G401.6 (cell line): Measurements from ENCODE around the gene LTB4R2.
A peak's percentile ranks its signal among the peaks of the same experiment; 100 is the strongest.

Source experiments
- FAIRE-seq: peaks from 2 replicates; lab custom pipeline; 2012; peaks lifted over from hg19 to GRCh38; lab: Jason Lieb, UNC

LTB4R2 gene

DNA sequence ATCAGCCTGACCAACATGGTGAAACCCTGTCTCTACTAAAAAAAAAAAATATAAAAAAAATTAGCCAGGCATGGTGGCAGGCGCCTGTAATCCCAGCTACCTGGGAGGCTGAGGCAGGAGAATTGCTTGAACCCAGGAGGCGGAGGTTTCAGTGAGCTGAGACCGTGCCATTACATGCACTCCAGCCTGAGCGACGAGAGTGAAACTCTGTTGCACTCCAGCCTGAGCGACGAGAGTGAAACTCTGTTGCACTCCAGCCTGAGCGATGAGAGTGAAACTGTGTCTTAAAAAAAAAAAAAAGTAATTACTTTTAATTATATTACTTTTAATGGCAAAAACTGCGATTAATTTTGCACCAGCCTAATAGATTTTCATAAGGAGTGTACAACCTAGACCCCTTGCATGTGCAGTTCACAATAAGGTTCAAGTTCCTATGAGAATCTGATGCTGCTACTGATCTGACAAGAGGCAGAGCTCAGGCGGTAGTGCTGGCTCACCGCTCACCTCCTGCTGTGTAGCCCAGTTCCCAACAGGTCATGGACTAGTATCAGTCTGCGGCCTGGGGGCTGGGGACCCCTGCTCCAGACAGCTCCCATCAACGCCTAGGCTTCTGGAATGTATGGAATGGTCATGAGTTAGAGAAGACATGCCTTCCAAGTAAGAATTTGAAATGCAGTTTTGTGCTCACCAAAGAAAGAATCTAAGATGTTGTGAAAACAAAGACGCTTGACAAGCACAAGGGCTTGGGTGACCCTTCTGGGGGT, 11.5 kb downstream of the LTB4R2 start:
- no peak for FAIRE-seq

DNA sequence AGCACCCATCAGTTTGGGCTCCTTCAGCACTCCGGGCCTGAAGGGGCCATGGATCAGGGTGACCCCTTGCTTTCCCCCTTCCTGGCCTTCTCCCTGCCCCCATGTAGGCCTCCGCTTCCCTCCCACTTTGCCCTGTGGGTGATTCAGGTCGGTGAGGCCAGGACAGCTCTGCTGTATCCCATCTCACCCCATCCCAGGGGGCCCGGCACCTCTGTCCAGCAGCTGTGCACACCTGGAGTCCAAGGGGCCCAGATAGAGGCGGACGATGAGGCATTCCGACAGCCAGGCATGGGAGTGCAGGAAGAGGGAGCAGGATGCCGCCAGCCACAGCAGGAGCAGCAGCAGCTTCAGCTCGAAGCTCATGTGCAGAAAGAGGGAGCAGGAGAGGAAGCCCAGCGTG, 12.7 kb downstream of the LTB4R2 start:
- FAIRE-seq, result no peak

DNA sequence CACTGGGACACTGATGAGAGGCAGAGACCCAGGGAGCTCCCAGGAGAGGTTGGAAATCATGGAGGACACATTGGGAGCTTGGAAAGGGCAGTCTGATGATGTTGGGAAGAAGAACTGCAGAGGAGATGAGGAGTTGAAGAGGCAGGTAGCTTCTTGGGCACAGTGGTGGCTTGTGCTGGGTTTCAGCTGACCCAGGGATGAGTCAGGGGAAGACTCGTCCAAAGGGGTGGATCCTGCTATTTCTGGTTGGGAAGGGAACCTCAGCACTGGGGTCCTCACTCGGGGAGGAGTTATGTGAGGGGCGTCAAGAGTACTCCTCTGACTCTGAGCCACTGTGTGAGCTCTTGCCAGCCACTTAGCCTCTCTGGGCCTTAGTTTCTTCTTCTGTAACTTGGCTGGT, 13.4 kb downstream of the LTB4R2 start:
- FAIRE-seq, result no peak

DNA sequence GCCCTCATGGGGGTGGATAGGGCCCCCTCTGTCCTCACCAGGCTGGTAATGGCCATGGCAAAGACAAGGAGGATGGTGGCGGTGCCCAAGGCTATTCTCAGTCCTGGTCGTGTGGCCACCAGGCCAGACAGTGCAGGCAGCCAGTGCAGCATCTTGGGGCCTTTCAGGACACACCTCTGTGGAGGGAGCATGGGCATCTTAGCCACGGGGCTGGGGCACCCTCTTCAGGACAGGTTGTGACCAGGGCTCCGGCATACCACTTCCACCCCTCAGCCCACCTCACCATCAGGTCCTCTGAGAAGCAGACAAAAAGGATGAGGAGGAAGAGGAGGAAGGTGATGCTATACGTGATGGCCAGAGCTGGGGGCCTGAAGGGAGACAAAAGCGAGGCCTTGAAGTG, 14.1 kb downstream of the LTB4R2 start:
- FAIRE-seq, result no peak

DNA sequence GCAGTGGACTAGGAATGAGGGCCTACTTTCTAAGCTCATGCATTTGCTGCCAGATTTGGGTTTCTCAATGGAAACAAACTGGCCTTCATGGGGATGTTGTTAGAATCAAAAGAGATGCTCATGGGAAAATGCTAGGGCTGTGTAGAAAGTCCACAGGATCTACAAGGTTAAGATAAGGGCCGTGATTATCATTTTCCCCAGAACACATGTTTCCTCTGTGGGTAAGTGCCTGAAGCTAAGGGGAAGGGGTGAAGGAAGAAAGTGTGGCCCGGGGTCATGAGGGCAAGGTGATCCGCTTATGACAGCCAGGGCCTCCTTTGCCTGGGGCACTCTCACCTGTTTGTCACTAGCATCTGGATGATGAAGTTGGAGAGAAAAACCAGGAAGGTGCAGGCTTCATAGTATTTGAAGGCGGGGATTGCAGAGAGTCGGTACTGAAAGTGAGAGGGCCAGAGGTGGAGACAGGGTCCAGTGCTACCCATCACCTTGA, 15.1 kb downstream of the LTB4R2 start:
- no peak for FAIRE-seq

DNA sequence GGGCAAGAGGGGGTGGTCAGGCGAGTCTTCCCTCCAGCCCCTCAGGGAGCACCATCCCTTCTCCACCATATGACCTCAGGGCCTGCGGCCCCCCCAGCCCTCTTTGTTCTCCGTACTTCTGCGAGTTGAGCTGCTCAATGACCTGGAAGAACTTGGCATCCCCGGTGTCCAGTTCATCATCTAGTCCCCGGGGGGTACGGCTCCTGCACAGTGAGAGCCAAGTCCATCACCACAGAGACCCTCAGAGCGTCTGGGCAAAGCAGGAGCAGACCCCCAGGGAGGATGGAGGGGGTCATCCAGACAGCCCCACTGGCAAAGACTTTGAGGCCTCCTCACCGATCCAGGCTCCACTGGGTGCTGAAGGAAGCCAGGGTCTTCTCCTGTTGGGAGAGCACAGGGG, 16.0 kb downstream of the LTB4R2 start:
- no peak for FAIRE-seq

DNA sequence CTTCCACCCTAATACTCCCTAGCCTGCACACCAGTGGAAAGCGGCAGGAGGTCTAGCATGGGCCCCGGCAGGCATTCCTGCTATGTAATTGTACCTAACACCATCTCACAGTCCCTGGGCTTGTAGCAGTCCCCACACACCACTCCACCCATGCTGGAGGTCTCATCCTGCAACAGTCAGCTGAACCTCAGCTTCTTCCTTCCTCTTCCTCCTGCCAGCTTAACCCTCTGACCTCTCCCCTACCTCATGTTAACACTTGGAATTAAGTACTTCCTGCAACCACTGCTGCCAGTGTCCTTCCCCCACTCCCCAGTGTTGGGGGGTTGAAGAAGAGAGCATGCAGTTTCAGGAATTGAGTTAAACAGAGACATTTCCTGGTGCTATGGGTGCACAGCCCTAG, 17.4 kb downstream of the LTB4R2 start:
- no peak for FAIRE-seq

DNA sequence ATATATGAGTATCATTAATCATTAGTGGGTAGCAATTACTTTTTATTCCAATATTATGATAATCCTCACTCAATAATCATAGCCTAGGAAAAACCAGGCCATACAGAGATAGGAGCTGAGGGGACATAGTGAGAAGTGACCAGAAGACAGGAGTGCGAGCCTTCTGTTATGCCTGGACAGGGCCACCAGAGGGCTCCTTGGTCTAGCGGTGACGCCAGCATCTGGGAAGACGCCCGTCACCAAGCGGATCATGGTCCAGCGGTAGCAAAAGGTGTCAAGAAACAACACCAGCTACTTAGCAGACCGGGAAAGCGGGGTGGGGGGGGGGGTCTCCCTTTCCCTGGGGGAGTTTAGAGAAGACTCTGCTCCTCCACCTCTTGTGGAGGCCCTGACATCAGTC, 18.0 kb downstream of the LTB4R2 start:
- peak; percentile 34 for FAIRE-seq

DNA sequence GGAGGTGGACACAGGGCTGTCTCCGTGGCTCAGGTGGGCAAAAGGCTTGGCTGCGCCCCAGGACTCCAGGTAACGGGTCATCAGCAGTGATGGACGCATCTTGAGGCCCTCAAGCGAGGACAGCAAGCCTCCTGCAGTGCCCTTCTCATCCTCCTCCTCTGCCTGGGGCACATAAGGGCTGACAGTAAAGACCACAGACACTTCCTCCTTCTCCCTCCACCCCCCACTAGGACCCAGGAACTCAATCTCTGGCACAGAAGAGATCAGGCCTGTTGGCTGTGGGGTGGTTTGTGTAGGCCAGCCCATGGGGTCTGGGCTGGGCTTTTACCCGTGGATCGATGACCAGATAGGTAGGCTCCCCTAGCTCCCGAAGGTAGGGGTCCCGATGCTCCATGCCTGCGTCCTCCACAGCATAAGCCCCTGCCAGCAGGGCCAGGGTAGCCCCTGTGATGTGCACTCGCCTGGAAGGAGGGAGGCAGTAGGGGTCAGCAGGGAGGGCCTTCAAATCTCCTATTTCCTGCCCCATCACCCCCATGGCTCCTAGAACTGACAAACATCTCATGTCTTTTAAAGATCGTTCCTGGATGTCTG, 19.2 kb downstream of the LTB4R2 start:
- FAIRE-seq, result no peak

DNA sequence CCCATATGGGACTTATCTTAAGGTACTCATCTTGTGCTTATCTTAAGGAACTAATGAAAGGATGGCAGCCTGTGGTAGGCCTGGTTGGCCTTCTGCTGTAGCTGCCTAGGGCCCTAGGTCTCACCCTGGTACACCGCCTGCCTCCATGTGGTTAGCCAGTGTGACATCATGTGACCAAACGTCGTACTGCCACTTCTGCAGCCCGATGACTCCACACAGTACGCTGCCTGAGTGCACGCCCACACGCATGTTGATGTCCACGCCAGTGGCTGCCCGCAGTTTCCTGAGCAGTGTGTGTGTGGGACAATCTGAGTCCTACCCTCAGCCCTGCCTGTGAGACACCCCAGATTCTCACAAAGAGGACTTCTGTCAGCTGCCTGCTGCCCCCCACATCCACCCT, 19.8 kb downstream of the LTB4R2 start:
- no peak for FAIRE-seq

DNA sequence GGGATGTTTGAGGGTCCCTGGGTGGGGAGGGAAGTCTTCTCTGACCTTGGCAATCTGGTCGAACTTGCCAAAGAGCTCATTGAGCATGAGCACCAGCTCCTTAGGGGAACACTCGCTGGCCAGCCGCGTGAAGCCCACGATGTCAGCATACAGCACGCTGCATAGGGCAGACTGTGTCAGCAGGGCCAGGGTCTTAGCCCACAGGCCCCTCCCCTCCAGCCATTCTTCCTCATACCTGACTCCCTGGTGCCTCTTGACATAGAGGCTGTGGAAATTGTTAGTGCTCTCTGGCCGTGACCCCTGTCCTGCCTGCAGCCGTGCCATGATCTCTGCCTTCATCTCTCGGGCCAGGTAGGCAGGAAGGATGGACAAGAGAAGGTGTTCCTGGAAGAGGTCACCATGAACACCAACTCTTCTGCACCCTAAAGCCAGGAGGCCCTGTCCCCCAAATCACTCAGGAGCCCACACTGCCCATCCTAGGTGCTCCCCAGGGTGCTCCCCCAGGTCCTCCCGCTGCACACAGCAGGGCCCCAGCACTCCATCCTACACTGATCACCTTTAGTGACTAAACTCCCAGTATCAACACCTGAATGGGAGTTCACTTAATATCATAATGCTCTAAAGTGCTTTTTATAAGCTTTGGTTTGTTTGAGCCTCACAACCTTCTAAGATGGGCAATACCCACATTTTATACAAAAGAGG, 21.2 kb downstream of the LTB4R2 start:
- FAIRE-seq, result no peak

DNA sequence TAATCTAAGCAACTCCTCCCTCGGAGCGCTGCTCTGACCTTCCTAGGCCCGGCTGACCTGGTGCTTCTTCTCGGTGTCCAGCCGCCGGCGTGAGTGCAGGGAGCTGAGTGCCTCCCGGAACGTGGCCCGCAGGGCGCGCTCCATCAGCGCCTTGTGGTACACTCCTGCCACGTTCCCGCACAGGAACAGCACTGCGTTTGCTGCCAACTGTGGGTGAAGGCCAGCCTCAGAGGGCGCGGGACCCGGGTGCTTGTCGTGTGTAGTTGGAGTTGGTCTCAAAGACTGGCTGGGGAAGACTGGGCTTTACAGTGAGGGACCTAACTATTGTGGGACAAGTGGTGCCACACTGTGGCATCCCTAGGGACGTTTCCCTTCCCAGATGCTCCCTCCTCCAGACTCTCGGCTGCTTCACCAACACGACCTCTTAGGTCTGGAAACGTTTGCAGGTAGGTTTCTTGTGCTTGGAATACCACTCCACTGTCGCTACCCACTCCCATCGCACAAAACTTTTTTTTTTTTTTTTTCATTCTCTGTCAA, 21.9 kb downstream of the LTB4R2 start:
- no peak for FAIRE-seq

DNA sequence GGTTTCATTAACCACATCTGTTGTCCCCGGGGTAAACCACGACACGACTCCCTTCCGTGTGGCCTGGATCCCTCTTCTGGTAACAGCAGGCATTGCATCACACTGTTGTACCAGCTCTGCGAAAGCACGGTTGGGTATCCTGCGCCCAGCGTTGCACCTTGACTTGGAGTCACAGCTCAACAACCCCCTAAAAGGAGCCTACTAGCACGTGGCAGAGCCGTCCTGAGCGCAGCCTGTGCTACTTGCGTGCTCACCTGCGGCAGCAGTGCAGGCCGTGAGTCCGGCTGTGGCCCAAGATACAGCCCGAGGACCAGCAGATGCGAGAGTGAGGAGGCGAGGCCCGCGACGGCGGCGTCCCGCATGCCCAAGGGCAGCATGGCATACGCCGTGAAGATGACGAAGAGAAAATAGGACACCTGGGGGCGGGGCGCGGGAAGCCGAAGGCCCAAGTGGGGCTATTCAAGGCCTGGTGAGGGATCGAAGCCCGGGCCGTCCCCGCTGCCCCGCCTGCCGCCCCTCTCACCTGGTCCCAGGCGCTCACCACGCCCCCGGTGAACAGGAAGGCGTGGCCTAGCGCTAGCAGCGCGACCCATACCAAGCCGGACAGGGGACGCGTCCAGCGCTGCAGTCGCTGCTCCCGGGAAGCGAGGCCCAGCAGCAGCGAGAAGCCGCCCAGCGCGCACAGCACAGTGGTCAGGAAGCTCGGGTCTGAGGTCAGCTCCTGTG, 22.5 kb downstream of the LTB4R2 start:
- FAIRE-seq, result no peak

DNA sequence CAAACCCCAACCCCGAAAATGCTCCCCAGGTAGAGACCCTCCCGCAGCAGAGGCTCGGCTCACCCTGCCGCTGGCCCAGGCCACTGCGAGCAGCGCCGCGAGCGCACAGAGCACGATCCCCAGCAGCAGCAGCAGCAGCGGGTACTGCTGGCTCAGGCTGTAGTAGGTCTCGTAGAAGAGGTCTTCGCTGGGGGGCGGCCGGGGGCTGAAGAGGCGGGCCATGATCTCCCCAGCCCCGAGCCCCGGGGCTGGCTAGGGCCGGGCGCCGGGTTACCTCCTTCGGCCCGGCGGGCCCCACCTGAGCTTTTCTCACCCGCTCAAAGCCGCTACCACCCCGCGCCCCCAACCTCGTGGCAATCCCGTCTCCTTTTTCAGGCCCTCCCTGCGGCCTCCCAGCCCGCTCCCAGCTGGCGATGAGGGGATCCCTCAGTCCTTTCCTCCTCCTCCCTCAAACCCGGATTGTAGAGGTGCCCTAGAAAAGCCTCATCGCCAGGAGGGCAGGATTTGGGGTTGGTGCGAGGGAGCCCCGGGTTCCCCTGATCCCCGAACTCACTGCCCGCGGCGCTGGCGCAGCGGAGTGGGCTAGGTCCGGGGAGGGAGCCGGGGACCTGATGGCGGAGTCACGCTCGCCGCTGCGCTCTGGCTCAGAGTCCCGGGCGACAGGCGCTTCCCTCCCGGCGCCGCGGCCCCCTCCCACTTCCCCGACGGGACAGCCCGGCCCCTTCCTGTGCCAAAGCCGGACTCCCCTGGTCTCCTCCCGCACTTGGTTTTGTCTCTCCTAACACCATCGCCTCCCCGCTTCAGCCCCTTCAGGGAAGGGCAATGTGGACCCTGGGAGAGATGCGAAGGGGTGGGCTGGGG, 24.7 kb downstream of the LTB4R2 start, which contains the start of gene ADCY4:
ADCY4 (minus strand) TSS at position 641 of the 861 bp plus-strand sequence; CDS start at position 222, 419 bp downstream.
- FAIRE-seq, result no peak

DNA sequence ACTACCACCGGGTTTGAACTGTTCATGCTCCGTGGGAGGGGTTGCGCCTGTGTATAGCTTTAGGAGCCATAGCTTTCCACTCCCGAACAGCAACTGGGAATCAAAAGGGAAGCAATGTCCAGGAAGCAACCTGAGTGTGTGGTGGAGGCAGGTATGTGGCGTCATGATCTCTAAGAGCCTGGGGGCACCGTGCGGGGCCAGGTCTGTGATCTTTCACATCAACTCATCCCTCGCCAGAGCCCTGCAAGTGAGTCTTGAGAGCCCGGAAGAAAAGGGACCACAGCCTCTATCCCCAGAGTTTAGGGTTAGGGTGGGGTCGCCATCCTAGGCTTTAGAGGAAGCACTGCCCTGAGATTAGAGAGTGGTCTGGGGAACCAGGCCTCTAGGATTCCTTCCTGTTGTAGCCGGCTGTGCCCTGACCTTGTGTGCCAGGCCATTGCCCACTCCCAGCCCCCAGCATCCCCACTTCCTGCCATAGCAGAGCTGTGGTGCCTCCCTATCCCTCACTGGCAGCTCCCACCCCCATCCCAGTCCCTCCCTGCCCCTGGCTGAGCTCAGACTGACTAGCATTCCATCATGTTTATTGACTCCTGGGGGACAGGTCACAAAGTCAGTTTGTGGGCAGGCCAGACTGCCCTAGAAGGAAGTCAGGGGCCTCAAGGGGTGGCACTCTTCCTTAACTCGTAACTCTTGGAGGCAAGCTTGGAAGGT, 25.7 kb downstream of the LTB4R2 start:
- no peak for FAIRE-seq

DNA sequence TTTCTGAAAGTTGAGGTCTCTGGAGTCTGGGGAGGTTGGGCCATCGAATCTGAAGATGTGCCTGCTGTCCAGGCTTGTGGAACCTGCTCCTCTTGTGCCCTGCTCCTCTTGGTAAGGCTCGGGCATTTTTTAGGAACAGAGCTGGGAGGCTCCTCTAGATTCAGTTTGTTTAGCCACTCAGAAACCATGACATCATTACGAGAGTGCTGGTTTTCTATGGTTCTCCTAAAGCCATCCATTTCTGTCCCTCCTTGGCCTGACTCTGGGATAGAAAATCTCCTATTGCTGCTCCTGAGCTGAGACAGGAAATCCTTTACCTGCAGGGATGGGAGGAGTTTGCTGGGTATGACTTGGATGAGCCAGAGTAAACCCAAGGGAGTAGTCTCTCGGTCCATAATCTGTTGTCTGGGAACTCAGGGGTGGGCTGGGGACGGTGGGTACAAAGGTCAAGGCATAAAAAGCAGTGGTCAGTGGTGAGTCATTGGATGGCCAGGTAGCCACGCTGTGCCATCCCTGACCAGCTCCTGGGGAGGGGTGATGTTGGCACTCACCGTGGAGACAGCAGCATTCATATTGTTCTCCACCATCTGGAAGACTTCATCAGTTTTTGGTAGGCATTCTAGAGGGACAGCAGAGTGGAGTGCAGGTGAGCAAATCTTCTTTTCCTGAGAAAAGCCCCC, 27.3 kb downstream of the LTB4R2 start:
- no peak for FAIRE-seq

DNA sequence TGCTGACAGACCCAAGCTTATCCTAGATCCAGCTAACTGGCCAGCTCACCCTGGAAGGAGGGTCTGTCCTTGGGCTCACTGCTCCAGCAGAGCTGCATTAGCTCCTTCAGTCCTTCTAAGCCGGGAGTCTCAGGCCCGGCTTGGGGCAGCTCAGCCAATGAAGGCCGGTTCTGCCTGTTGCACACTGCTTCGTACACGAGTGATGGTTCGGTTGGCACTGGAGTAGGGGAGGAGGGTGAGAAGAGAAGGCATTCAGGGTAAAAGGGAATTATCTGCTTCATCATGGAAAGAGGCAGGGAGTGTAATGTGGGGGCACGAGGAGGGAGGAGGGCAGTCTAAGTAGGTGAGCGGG, 27.9 kb downstream of the LTB4R2 start:
- FAIRE-seq, result no peak

DNA sequence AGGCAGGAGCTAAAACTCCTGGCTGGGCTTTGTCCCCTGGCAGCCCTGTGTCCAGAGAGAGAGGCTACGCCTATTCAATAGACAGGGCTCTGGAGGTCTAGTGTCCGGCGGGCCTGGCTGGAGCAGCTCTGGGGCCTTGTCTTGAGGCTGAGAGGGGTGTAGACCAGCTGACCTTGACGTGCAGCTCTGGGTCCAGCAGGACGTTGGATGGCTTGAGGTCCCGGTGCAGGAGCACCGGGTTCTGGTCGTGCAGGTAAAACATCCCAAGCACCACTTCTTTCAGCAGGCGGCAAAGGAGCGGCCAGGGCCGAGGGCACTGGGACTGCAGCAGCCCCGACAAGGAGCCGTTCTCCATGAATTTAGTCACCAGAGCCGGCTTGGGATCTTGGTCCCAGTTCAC, 28.9 kb downstream of the LTB4R2 start:
- FAIRE-seq, result no peak

DNA sequence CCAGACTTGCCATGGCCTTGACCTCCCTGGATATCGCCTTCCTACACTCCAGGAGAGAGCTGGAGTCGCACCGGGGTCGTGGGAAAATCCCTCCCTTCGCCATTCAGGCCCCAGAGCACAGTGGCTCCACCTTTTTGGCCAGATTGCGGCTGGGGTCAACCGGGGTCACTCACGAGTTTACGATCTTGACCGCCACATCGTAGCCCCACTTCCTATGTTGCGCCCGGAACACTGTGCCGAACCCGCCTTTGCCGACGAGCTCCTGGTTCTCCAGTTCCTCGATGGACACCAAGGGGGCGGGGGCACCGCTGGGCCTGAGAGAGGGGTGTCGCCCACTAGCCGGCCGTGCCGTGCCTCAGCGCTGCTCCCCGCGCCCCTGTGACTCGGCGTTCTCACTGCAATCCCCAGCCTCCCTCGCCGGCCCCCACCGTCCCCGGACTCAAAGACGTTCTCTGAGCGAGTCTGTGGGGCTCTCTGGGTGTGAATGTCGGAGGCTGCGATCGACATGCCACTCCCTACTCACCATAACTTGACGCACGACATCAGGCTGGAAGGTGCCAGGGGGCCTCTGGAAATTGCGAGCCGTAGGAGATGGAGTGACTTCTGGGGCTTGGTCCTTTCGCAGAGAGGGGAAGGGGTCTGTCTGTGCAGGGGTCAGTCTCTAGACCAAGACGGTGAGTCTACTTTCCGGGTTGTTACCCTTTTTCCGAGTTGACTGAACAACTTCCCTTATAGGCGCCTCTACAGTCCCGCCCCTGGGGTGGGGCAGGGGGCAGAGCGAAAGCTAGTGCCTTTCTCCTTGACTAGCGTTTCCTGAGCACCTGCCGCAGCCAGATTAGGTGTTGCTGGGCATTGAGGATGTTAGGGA, 29.6 kb downstream of the LTB4R2 start, which contains the start of gene RIPK3:
RIPK3 (minus strand) TSS at position 708 of the 868 bp plus-strand sequence; CDS start at position 543, 165 bp downstream.
- no peak for FAIRE-seq
